ENCODE data around the gene FOXI3. TPM values are rescaled to one million over a fixed set of nuclear protein-coding genes. Genes with fewer than 3 reads are reported as not detected.
"Not testable (repeated sequence)": the region's sequence is repeated elsewhere in the genome, so short reads cannot be mapped to it uniquely, and the experiment has no call there.

The FOXI3 gene
- total RNA-seq, 1 donor from 2014 or later, result 0.21 TPM

GRCh38 chr2:88437010-88437409, 15.5 kb downstream of the FOXI3 start:
- Histone ChIP-seq H3K4me3 (ENCODE audit: low read depth, low read length) (no peak overlapping the region), H3K36me3 (ENCODE audit: control insufficient read depth, insufficient read depth, low read length) (no peaks in the 10 kb centered on the region), H3K27me3 (ENCODE audit: control insufficient read depth, insufficient read depth, low read length) (no peaks in the 10 kb centered on the region)
- TF ChIP-seq CTCF (IDR thresholded peaks at IDR 0.05; ENCODE audit: insufficient read depth, low read length, poor library complexity, severe bottlenecking), result no peak
- DNase-seq (ENCODE audit: low read depth), result no peak

GRCh38 chr2:88429929-88430328, 22.6 kb downstream of the FOXI3 start:
- no peak overlapping the region for H3K4me3 ChIP-seq (ENCODE audit: low read depth, low read length)
- DNase-seq (ENCODE audit: low read depth), result no peak
- H3K36me3 ChIP-seq (ENCODE audit: control insufficient read depth, insufficient read depth, low read length), result no peaks in the 10 kb centered on the region
- no peak for TF ChIP-seq CTCF (IDR thresholded peaks at IDR 0.05; ENCODE audit: insufficient read depth, low read length, poor library complexity, severe bottlenecking)
- H3K27me3 ChIP-seq (ENCODE audit: control insufficient read depth, insufficient read depth, low read length), result no peaks in the 10 kb centered on the region

GRCh38 chr2:88423733-88424132, 28.8 kb downstream of the FOXI3 start:
- TF ChIP-seq CTCF (IDR thresholded peaks at IDR 0.05; ENCODE audit: insufficient read depth, low read length, poor library complexity, severe bottlenecking), result no peak
- Histone ChIP-seq H3K4me3 (ENCODE audit: low read depth, low read length) (no peak overlapping the region), H3K27me3 (ENCODE audit: control insufficient read depth, insufficient read depth, low read length) (no peaks in the 10 kb centered on the region), H3K36me3 (ENCODE audit: control insufficient read depth, insufficient read depth, low read length) (no peaks in the 10 kb centered on the region)
- no peak for DNase-seq (ENCODE audit: low read depth)

- DNase-seq (ENCODE audit: low read depth); H3K36me3 ChIP-seq (ENCODE audit: control insufficient read depth, insufficient read depth, low read length); H3K4me3 ChIP-seq (ENCODE audit: low read depth, low read length); H3K27me3 ChIP-seq (ENCODE audit: control insufficient read depth, insufficient read depth, low read length): not testable (repeated sequence)
Measured at GRCh38 chr2:88419051-88419450, 33.4 kb downstream of the FOXI3 start.

GRCh38 chr2:88416016-88416663, 36.4 kb downstream of the FOXI3 start:
- TF ChIP-seq CTCF (IDR thresholded peaks at IDR 0.05; ENCODE audit: insufficient read depth, low read length, poor library complexity, severe bottlenecking), result no peak
- Histone ChIP-seq H3K27me3 (ENCODE audit: control insufficient read depth, insufficient read depth, low read length) (no peaks in the 10 kb centered on the region), H3K4me3 (ENCODE audit: low read depth, low read length) (no peak overlapping the region), H3K36me3 (ENCODE audit: control insufficient read depth, insufficient read depth, low read length) (no peaks in the 10 kb centered on the region)
- no peak for DNase-seq (ENCODE audit: low read depth)

GRCh38 chr2:88408870-88409269, 43.6 kb downstream of the FOXI3 start:
- DNase-seq (ENCODE audit: low read depth); H3K27me3 ChIP-seq (ENCODE audit: control insufficient read depth, insufficient read depth, low read length); H3K36me3 ChIP-seq (ENCODE audit: control insufficient read depth, insufficient read depth, low read length); H3K4me3 ChIP-seq (ENCODE audit: low read depth, low read length): not testable (repeated sequence)

- no peak for TF ChIP-seq CTCF (IDR thresholded peaks at IDR 0.05; ENCODE audit: insufficient read depth, low read length, poor library complexity, severe bottlenecking)
- no peak overlapping the region for H3K4me3 ChIP-seq (ENCODE audit: low read depth, low read length)
- H3K27me3 ChIP-seq (ENCODE audit: control insufficient read depth, insufficient read depth, low read length), result no peaks in the 10 kb centered on the region
- H3K36me3 ChIP-seq (ENCODE audit: control insufficient read depth, insufficient read depth, low read length), result no peaks in the 10 kb centered on the region
- DNase-seq (ENCODE audit: low read depth), result no peak
Measured at GRCh38 chr2:88400037-88400767, 52.3 kb downstream of the FOXI3 start.
